GM12874 (cell line): ENCODE data around the gene MAGEA6.

Experiments
- TF ChIP-seq, protein P1 (sequence below): IDR thresholded peaks from 2 replicates; pipeline ENCODE4 v1.5.1; 2011; ENCODE audit warnings: low read depth, mild to moderate bottlenecking, control low read depth, low read length, moderate library complexity; ENCODE audit not compliant: insufficient read depth

Gene MAGEA6

DNA sequence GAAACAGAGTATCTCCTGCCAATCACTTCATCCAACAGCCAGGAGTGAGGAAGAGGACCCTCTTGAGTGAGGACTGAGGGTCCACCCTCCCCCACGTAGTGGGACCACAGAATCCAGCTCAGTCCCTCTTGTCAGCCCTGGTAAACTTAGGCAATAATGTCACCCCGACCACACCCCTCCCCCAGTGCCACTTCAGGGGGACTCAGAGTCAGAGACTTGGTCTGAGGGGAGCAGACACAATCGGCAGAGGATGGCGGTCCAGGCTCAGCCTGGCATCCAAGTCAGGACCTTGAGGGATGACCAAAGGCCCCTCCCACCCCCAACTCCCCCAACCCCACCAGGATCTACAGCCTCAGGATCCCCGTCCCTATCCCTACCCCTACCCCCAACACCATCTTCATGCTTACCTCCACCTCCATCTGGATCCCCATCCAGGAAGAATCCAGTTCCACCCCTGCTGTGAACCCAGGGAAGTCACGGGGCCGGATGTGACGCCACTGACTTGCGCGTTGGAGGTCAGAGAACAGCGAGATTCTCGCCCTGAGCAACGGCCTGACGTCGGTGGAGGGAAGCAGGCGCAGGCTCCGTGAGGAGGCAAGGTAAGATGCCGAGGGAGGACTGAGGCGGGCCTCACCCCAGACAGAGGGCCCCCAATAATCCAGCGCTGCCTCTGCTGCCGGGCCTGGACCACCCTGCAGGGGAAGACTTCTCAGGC is 36.1 kb downstream of the MAGEA6 start, which contains the start of the genes CSAG1 and MAGEA12:
TSS of gene CSAG1 (minus strand) at position 461 of the 715 bp plus-strand sequence. CDS start 1,261 bp downstream, outside the sequence.
TSS of gene MAGEA12 (plus strand) at position 497 of the 715 bp plus-strand sequence. CDS start 2,405 bp downstream, outside the sequence.
- TF ChIP-seq, protein P1, sequence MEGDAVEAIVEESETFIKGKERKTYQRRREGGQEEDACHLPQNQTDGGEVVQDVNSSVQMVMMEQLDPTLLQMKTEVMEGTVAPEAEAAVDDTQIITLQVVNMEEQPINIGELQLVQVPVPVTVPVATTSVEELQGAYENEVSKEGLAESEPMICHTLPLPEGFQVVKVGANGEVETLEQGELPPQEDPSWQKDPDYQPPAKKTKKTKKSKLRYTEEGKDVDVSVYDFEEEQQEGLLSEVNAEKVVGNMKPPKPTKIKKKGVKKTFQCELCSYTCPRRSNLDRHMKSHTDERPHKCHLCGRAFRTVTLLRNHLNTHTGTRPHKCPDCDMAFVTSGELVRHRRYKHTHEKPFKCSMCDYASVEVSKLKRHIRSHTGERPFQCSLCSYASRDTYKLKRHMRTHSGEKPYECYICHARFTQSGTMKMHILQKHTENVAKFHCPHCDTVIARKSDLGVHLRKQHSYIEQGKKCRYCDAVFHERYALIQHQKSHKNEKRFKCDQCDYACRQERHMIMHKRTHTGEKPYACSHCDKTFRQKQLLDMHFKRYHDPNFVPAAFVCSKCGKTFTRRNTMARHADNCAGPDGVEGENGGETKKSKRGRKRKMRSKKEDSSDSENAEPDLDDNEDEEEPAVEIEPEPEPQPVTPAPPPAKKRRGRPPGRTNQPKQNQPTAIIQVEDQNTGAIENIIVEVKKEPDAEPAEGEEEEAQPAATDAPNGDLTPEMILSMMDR = no peak

DNA sequence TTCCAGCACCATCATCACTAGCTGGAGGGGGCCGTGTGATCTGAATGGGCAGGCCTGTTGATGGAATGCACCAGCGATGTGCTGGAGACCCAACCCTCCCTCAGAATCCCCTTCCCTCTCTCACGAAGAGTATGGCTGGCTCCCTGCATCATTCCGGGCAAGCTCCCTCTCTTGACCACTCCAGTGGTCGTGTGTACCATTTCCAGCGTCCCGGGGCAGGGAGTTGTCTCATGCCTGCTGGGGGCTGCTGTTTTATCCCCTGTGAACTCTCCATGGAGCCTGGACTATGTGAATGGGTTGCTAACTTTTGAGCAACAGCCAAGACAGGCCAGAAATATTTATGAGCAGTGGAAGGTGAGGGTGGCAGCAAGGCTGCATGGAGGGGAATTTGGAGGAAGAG is 44.1 kb downstream of the MAGEA6 start:
- TF ChIP-seq, protein P1 = no peak
